Measurements from ENCODE around the gene ASIC1. TPM values are rescaled to one million over a fixed set of nuclear protein-coding genes. Genes with fewer than 3 reads are reported as not detected.

ASIC1 gene
- total and polyA plus RNA-seq, 2 of the 13 experiments (the other 11 are each of a cell fraction or from before 2014, with no cell fraction given): 0.44 to 1.5 TPM

DNA sequence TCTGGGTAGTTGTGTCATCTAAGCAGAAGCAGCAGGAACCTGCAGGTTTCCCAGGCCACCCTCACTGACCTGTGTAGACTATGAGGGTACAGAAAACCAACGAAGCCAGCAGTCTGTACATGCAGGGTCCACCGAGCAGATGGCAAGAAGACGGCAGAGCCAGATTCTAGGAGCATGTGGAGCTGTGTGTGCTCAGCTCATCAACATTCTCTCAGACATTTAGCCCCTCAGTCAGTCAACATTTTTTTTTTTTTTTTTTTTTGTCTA is 7.3 kb upstream of the ASIC1 start (continued):
- TF ChIP-seq, protein P1, sequence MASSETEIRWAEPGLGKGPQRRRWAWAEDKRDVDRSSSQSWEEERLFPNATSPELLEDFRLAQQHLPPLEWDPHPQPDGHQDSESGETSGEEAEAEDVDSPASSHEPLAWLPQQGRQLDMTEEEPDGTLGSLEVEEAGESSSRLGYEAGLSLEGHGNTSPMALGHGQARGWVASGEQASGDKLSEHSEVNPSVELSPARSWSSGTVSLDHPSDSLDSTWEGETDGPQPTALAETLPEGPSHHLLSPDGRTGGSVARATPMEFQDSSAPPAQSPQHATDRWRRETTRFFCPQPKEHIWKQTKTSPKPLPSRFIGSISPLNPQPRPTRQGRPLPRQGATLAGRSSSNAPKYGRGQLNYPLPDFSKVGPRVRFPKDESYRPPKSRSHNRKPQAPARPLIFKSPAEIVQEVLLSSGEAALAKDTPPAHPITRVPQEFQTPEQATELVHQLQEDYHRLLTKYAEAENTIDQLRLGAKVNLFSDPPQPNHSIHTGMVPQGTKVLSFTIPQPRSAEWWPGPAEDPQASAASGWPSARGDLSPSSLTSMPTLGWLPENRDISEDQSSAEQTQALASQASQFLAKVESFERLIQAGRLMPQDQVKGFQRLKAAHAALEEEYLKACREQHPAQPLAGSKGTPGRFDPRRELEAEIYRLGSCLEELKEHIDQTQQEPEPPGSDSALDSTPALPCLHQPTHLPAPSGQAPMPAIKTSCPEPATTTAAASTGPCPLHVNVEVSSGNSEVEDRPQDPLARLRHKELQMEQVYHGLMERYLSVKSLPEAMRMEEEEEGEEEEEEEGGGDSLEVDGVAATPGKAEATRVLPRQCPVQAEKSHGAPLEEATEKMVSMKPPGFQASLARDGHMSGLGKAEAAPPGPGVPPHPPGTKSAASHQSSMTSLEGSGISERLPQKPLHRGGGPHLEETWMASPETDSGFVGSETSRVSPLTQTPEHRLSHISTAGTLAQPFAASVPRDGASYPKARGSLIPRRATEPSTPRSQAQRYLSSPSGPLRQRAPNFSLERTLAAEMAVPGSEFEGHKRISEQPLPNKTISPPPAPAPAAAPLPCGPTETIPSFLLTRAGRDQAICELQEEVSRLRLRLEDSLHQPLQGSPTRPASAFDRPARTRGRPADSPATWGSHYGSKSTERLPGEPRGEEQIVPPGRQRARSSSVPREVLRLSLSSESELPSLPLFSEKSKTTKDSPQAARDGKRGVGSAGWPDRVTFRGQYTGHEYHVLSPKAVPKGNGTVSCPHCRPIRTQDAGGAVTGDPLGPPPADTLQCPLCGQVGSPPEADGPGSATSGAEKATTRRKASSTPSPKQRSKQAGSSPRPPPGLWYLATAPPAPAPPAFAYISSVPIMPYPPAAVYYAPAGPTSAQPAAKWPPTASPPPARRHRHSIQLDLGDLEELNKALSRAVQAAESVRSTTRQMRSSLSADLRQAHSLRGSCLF (CRISPR knock-in tag; IDR thresholded peaks at IDR 0.05; ENCODE audit: borderline replicate concordance): no peak
- TF ChIP-seq, protein P2, sequence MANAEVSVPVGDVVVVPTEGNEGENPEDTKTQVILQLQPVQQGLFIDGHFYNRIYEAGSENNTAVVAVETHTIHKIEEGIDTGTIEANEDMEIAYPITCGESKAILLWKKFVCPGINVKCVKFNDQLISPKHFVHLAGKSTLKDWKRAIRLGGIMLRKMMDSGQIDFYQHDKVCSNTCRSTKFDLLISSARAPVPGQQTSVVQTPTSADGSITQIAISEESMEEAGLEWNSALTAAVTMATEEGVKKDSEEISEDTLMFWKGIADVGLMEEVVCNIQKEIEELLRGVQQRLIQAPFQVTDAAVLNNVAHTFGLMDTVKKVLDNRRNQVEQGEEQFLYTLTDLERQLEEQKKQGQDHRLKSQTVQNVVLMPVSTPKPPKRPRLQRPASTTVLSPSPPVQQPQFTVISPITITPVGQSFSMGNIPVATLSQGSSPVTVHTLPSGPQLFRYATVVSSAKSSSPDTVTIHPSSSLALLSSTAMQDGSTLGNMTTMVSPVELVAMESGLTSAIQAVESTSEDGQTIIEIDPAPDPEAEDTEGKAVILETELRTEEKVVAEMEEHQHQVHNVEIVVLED (CRISPR knock-in tag; IDR thresholded peaks at IDR 0.05; ENCODE audit: borderline replicate concordance): no peak
- TF ChIP-seq, protein P3, sequence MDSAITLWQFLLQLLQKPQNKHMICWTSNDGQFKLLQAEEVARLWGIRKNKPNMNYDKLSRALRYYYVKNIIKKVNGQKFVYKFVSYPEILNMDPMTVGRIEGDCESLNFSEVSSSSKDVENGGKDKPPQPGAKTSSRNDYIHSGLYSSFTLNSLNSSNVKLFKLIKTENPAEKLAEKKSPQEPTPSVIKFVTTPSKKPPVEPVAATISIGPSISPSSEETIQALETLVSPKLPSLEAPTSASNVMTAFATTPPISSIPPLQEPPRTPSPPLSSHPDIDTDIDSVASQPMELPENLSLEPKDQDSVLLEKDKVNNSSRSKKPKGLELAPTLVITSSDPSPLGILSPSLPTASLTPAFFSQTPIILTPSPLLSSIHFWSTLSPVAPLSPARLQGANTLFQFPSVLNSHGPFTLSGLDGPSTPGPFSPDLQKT (CRISPR knock-in tag; IDR thresholded peaks at IDR 0.05; ENCODE audit: borderline replicate concordance): no peak
- TF ChIP-seq SP4 (CRISPR knock-in tag; IDR thresholded peaks at IDR 0.05) (no peak), MED1 (CRISPR knock-in tag; IDR thresholded peaks at IDR 0.05) (no peak), HNRNPH1 (optimal IDR thresholded peaks at IDR 0.05; ENCODE audit: low read depth, low read length) (no peak), MIXL1 (CRISPR knock-in tag; IDR thresholded peaks at IDR 0.05) (no peak), KLF6 (CRISPR knock-in tag; IDR thresholded peaks at IDR 0.05) (no peak), NFRKB (IDR thresholded peaks at IDR 0.05) (no peak), RXRA (CRISPR knock-in tag; IDR thresholded peaks at IDR 0.05) (no peak), ZNF883 (CRISPR knock-in tag; IDR thresholded peaks at IDR 0.05; ENCODE audit: not compliant biosample characterization) (no peak), PHF20 (CRISPR knock-in tag; IDR thresholded peaks at IDR 0.05) (no peak), PTBP1 (IDR thresholded peaks at IDR 0.05; ENCODE audit: low read depth, low read length, poor library complexity, severe bottlenecking) (no peak)
- TF ChIP-seq, protein P4, sequence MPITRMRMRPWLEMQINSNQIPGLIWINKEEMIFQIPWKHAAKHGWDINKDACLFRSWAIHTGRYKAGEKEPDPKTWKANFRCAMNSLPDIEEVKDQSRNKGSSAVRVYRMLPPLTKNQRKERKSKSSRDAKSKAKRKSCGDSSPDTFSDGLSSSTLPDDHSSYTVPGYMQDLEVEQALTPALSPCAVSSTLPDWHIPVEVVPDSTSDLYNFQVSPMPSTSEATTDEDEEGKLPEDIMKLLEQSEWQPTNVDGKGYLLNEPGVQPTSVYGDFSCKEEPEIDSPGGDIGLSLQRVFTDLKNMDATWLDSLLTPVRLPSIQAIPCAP (CRISPR knock-in tag; IDR thresholded peaks at IDR 0.05; ENCODE audit: low read depth): no peak
- TF ChIP-seq, protein P5, sequence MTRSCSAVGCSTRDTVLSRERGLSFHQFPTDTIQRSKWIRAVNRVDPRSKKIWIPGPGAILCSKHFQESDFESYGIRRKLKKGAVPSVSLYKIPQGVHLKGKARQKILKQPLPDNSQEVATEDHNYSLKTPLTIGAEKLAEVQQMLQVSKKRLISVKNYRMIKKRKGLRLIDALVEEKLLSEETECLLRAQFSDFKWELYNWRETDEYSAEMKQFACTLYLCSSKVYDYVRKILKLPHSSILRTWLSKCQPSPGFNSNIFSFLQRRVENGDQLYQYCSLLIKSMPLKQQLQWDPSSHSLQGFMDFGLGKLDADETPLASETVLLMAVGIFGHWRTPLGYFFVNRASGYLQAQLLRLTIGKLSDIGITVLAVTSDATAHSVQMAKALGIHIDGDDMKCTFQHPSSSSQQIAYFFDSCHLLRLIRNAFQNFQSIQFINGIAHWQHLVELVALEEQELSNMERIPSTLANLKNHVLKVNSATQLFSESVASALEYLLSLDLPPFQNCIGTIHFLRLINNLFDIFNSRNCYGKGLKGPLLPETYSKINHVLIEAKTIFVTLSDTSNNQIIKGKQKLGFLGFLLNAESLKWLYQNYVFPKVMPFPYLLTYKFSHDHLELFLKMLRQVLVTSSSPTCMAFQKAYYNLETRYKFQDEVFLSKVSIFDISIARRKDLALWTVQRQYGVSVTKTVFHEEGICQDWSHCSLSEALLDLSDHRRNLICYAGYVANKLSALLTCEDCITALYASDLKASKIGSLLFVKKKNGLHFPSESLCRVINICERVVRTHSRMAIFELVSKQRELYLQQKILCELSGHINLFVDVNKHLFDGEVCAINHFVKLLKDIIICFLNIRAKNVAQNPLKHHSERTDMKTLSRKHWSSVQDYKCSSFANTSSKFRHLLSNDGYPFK (CRISPR knock-in tag; IDR thresholded peaks at IDR 0.05; ENCODE audit: borderline replicate concordance): no peak

Measured in HepG2 (cell line).